DOHH2 (cell line): ENCODE measurements around the gene PAQR4.

Experiments used
- H3F3A ChIP-seq: fragments of 200-600 bp; sonication (generic), shearing (Covaris generic); 2 replicates; pipeline ENCODE4 v1.6.0; 2016; ENCODE audit warnings: antibody characterized with exemption, mild to moderate bottlenecking; ENCODE audit not compliant: control insufficient read depth, insufficient read depth
- H3K27ac ChIP-seq: fragments of 200-600 bp; sonication (generic); 2 replicates; pipeline ENCODE4 v1.5.1; 2014; ENCODE audit warnings: low read depth, mild to moderate bottlenecking, low read length, moderate library complexity
- H3K27me3 ChIP-seq: fragments of 200-600 bp; sonication (generic); 2 replicates; pipeline ENCODE4 v1.6.1; 2014; ENCODE audit warnings: mild to moderate bottlenecking, low read length, mixed read lengths; ENCODE audit not compliant: control insufficient read depth
- H3K36me3 ChIP-seq: fragments of 200-600 bp; sonication (generic); 2 replicates; pipeline ENCODE4 v1.6.1; 2014; ENCODE audit warnings: mild to moderate bottlenecking, low read length, moderate library complexity, mixed read lengths; ENCODE audit not compliant: control insufficient read depth
- H3K4me1 ChIP-seq: fragments of 200-600 bp; sonication (generic); 2 replicates; pipeline ENCODE4 v1.6.1; 2014; ENCODE audit warnings: mild to moderate bottlenecking, low read length, mixed read lengths; ENCODE audit not compliant: control insufficient read depth
- H3K4me2 ChIP-seq: fragments of 200-600 bp; sonication (generic); 2 replicates; pipeline ENCODE4 v1.6.0; 2014; ENCODE audit warnings: mild to moderate bottlenecking, low read length, moderate library complexity
- H3K4me3 ChIP-seq: fragments of 200-600 bp; sonication (generic); 2 replicates; pipeline ENCODE4 v1.5.1; 2014; ENCODE audit warnings: mild to moderate bottlenecking, low read length, mixed read lengths
- H3K79me2 ChIP-seq: fragments of 200-600 bp; sonication (generic); 2 replicates; pipeline ENCODE4 v1.6.1; 2014; ENCODE audit warnings: mild to moderate bottlenecking, low read length, mixed read lengths; ENCODE audit not compliant: control insufficient read depth
- H3K9me2 ChIP-seq: fragments of 200-600 bp; sonication (generic); replicated peaks from 2 replicates; pipeline ENCODE4 v1.6.1; 2014; ENCODE audit warnings: mild to moderate bottlenecking, low read length, mixed read lengths; ENCODE audit not compliant: control insufficient read depth
- H3K9me3 ChIP-seq: fragments of 200-600 bp; sonication (generic); 2 replicates; pipeline ENCODE4 v1.6.1; 2014; ENCODE audit warnings: antibody characterized with exemption, low read length, mixed read lengths; ENCODE audit not compliant: control insufficient read depth, insufficient read depth
- H4K20me1 ChIP-seq: fragments of 200-600 bp; sonication (generic); 2 replicates; pipeline ENCODE4 v1.6.0; 2014; ENCODE audit warnings: low read depth, mild to moderate bottlenecking, antibody characterized with exemption, low read length, moderate library complexity; ENCODE audit not compliant: control insufficient read depth, insufficient read depth
- CTCF ChIP-seq: fragments of 200-600 bp; sonication (generic); IDR thresholded peaks from one replicate; pipeline ENCODE4 v1.5.1; 2014; ENCODE audit warnings: antibody characterized with exemption, mild to moderate bottlenecking, low read depth, low read length; ENCODE audit not compliant: poor library complexity, severe bottlenecking
- EZH2phosphoT487 ChIP-seq: fragments of 200-600 bp; sonication (generic); IDR thresholded peaks from 2 replicates; pipeline ENCODE4 v1.6.1; 2017; ENCODE audit warnings: borderline replicate concordance, mild to moderate bottlenecking, antibody characterized with exemption, low read length, moderate library complexity, mixed read lengths

Gene PAQR4

GRCh38 chr16:2985893-2986355 lies 16.8 kb downstream of the PAQR4 start:
- TF ChIP-seq EZH2phosphoT487 (no peak), CTCF (no peak)
- Histone ChIP-seq H3K36me3 (no peaks in the 10 kb centered on the region), H3K27me3 (peaks cover 33% of the 10 kb centered on the region; the same call in 1 of the 2 replicates), H3K79me2 (peaks cover 7% of the 10 kb centered on the region), H3F3A (peaks cover 6% of the 10 kb centered on the region), H4K20me1 (no peaks in the 10 kb centered on the region), H3K4me3 (no peak overlapping the region), H3K27ac (no peak overlapping the region), H3K4me2 (no peak overlapping the region), H3K9me3 (no peaks in the 10 kb centered on the region), H3K9me2 (no peaks in the 10 kb centered on the region), H3K4me1 (peaks cover 26% of the 10 kb centered on the region)

GRCh38 chr16:2986623-2987188 lies 17.6 kb downstream of the PAQR4 start:
- no peak for TF ChIP-seq EZH2phosphoT487
- TF ChIP-seq CTCF, result no peak

GRCh38 chr16:2987286-2987685 lies 18.1 kb downstream of the PAQR4 start:
- Histone ChIP-seq H3F3A (peaks cover 6% of the 10 kb centered on the region), H3K27ac (no peak overlapping the region), H3K4me3 (no peak overlapping the region), H4K20me1 (no peaks in the 10 kb centered on the region), H3K36me3 (no peaks in the 10 kb centered on the region), H3K9me2 (no peaks in the 10 kb centered on the region), H3K4me2 (no peak overlapping the region), H3K4me1 (peaks cover 14% of the 10 kb centered on the region), H3K79me2 (no peaks in the 10 kb centered on the region), H3K27me3 (peaks cover 39% of the 10 kb centered on the region; the same call in 1 of the 2 replicates), H3K9me3 (no peaks in the 10 kb centered on the region)
- TF ChIP-seq EZH2phosphoT487 (no peak), CTCF (no peak)

More at GRCh38 chr16:2986623-2987188, 17.6 kb downstream of the PAQR4 start:
- no peak overlapping the region for H3K4me3 ChIP-seq
- no peaks in the 10 kb centered on the region for H3K9me3 ChIP-seq
- peaks cover 6% of the 10 kb centered on the region for H3F3A ChIP-seq
- H3K4me2 ChIP-seq, result no peak overlapping the region
- no peaks in the 10 kb centered on the region for H3K79me2 ChIP-seq
- H4K20me1 ChIP-seq, result no peaks in the 10 kb centered on the region
- peaks cover 39% of the 10 kb centered on the region; the same call in 1 of the 2 replicates for H3K27me3 ChIP-seq
- no peaks in the 10 kb centered on the region for H3K36me3 ChIP-seq
- H3K27ac ChIP-seq, result no peak overlapping the region
- no peaks in the 10 kb centered on the region for H3K9me2 ChIP-seq
- peaks cover 18% of the 10 kb centered on the region for H3K4me1 ChIP-seq
